GM19324 (cell line): Measurements from ENCODE around the gene COL6A3.

Experiments
- ATAC-seq: cut with Tn5 transposase; IDR thresholded peaks from one replicate; pipeline ENCODE4 v1.9.1; 2021; ENCODE audit warnings: mild to moderate bottlenecking, moderate library complexity; ENCODE audit not compliant: unreplicated experiment, low FRiP score

COL6A3 gene

DNA sequence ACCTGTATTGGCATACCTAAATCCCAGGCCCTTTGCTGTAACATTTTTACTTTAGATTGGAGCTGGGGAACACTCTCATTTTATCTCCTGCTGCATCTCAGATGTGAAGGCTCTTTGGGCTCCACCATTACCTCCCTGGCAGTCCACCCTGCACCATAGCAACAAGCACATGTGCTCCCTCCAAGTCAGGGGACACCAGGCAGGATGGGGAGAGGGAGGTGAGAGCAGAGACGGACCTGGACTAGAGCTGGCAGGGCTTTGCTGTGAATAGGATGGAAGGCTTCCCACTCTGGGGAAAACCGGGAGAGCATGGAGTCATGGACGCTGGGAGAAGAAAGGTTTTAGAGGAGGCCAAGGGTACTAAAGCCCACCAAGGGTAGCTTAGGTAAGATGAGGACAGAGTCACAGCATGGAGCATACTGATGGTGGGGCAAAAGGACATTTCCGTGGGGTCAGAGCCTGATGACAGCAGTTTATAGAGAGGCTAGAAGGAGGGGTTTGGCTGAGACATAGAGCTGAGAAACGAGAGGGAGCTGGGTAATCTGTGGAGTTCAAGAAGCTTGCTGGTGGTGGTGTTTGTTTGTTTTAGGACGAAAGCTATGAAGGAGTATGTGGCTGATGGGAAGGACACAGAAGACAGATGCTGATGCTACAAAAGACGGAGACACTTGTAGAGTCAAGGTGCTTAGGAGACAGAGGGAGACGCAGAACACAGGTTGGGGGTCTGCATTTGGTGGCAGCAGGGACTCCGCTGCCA, 134.8 kb downstream of the COL6A3 start:
- ATAC-seq = no peak

DNA sequence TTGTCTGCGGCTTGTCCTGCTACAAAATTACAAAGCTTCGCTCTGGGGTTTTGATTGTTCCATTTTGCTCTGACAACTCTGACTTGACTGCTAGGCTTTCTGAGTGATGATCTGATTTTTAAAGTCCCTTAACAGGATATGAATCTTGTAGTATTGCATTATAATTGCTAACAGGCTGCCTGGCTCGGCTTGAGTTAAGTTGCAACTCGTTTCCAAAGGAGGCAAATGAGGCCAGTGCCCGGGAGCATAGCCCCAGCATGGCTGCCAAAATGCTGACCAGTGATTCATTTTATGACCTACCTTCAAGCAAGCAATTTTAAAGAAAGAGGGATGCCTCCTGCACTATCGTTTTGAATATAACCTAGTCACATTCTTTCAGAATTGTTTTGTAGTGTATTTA, 135.4 kb downstream of the COL6A3 start:
- no peak for ATAC-seq

DNA sequence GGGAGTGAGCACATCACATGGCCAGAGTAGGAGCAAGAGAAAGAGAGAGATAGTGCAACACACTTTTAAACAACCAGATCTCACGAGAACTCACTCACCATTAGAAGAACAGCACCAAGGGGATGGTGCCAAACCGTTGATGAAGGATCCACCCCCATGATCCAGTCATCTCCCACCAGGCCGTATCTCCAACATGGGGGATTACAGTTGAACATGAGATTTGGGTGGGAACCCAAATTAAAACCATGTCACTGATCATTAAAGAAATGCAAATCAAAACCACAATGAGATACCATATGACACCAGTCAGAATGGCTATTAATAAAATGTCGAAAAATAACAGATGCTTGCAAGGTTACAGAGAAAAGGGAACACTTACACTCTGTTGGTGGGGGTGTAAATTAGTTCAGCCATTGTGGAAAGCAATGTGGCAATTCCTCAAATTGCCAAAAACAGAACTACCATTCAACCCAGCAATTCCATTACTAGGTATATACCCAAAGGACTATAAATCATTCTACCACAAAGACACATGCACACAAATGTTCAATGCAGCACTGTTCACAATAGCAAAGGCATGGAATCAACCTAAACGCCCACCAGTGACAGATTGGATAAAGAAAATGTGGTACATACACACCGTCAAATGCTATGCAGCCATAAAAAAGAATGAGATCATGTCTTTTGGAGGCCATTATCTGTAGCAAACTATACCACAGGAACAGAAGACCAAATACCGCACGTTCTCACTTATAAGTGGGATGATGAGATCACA, 137.1 kb downstream of the COL6A3 start:
- ATAC-seq = no peak
